Kidney glomerular epithelial cell (primary cell): ENCODE measurements around the gene FBXO24.
"Not testable (repeated sequence)": the region's sequence is repeated elsewhere in the genome, so short reads cannot be mapped to it uniquely, and the experiment has no call there.

Experiments used
- DNase-seq: peaks from one replicate; lab custom pipeline; 2025; lab: John Stamatoyannopoulos, UW

The FBXO24 gene

GRCh38 chr7:100561491-100562194, 24.5 kb upstream of the FBXO24 start:
- DNase-seq = no peak

DNA sequence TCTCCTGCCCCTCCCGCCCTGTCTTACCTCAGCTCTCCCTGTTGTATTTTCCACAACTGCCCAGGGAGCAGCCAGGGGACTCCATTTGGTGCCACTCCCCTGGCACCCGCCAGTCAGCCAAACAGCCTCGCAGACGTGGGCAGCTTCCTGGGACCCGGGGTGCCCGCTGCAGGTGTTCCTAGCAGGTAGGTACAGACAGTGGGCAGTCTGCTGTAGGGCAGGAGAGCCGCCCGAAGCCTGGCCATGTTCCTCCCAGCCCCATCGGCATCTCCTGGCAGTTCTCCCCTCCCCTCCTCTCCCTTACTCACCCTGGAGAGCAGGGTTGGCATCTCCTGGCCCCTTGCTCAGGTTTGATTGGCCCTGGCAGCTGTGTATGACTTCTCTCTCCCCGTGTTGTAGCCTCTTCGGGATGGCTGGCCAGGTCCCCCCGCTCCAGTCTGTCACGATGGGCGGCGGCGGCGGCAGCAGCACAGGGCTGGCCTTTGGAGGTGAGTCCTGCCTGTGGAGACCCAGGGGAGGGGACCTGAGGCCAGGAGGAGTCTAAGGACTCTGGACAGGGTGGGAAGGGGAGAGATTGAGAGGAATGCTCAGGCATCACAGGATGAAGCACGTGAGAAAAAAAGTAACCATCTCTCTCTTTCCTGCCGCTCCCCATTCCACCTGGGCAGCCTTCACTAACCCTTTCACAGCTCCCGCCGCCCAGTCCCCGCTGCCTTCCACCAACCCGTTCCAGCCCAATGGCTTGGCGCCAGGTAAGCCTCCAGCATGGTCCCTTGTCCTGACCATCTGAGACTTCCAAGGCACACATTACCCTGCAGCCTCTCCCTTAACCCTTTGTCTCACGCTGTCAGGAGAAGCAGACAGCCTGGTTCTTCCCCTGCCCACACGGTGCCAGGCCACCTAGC, 23.7 kb upstream of the FBXO24 start:
- no peak for DNase-seq

- DNase-seq = no peak
Measured at GRCh38 chr7:100563100-100563564, 23.0 kb upstream of the FBXO24 start.

DNA sequence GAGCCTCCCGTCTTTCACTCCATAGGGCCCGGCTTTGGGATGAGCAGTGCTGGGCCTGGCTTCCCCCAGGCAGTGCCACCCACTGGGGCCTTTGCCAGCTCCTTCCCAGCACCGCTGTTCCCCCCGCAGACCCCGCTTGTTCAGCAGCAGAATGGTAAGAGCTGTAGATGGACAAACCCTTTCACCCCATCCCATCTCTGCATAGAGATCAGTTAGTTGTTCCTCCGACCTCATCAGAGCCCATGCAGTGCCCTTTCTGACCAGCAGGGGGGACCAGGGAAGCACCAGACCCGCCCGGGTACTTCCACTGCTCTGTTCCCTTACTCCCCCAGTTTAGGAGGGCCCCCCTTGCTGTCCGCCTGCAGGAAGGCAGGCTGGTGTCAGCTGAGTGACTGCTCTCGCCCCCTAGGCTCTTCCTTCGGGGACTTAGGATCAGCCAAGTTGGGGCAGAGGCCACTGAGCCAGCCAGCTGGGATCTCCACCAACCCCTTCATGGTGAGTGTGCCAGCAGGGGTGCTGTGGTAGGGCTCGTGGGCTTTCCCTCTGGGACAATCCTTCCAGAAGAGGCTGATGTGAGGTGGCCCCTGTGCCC, 22.2 kb upstream of the FBXO24 start:
- peak; percentile 33 for DNase-seq

DNA sequence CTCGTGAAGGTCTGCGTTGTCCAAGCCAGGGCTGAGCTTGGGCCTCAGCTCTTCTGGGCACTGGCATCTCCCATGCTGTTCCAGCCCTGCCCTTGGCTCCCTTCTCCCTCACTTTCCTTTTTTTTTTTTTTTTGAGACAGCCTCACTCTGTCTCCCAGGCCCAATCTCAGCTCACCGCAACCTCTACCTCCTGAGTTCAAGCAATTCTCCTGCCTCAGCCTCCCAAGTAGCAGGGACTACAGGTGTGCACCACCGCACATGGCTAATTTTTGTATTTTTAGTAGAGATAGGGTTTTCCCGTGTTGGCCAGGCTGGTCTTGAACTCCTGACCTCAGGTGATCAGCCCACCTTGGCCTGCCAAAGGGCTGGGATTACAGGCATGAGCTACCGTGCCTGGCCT, 21.7 kb upstream of the FBXO24 start:
- DNase-seq = not testable (repeated sequence)

DNA sequence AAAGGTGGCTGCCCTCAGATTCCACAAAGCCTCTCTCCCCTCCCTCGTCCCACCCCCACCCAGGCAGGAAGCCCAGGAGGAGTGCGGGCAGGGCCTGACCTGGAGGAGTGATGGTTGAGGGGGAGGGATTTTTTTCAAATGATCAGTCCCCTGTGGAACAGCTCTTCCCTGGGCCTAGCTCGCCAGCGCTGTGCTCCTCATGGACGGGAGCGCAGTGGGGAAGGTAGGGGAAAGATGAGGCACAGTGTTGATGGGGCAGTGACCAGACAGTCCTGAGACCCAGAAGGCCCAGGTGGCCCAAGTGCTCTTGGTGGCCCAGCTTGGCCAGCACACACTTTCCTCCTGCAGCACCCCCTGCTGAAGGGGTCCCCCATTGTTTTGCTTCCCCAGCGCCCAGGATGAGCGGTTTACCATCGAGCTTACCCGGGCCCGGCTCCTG, 21.0 kb upstream of the FBXO24 start:
- DNase-seq = no peak

- no peak for DNase-seq
Measured at GRCh38 chr7:100566018-100566531, 20.1 kb upstream of the FBXO24 start.

- no peak for DNase-seq
Measured at GRCh38 chr7:100567031-100567730, 18.9 kb upstream of the FBXO24 start.

- DNase-seq = no peak
Measured at GRCh38 chr7:100567751-100568175, 18.4 kb upstream of the FBXO24 start.

- DNase-seq = no peak
Measured at GRCh38 chr7:100568176-100568895, 17.8 kb upstream of the FBXO24 start.

GRCh38 chr7:100568896-100569844, 17.0 kb upstream of the FBXO24 start:
- no peak for DNase-seq

GRCh38 chr7:100570954-100571828, 14.9 kb upstream of the FBXO24 start:
- no peak for DNase-seq

DNA sequence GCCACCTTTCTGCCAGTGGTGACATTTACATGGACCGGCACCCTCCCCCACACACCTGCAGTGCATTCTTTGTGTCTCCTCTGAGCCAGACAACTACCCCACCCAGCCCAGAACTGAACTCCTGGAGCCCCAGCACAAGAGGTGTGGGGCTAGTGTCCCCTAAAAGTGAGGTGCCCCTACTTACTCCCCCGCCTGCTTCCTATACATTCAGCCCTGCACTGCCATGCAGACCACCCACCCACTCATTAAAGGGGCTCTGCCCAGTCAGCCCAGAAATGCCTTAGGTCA, 14.4 kb upstream of the FBXO24 start:
- DNase-seq = no peak

DNA sequence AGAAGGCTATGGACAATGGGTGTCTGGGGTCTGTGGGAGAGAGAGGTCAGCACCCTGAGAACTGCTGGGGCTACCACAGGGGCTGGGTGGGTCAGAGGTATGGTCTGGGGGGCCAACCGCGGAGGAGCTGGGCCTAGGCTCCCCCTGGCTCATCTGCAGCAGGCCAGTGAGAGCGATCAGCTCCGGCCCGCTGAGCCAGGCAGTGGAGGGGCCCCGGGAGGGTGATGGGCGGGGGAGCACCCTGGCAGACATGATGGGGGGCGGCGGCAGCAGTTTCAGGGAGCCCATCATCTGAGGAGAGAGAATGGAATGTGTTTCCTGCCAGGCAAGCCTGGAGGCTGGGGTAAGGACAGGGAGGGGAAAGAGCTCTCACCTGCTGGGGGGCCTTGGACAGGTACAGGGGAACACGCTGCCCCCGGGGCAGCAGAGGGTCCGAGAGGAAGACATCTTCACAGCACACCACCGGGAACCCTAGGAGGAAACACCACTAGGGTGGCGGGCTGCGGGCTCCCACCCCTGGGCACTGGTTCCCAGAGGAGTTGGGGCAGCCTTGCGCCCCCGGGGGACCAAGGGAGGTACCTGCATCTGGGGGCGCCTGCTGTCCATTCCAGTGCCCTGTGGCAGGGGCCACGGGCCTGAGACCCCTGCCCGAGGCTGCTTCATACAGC, 13.7 kb upstream of the FBXO24 start:
- no peak for DNase-seq

GRCh38 chr7:100572949-100573675, 13.0 kb upstream of the FBXO24 start:
- DNase-seq = no peak

DNA sequence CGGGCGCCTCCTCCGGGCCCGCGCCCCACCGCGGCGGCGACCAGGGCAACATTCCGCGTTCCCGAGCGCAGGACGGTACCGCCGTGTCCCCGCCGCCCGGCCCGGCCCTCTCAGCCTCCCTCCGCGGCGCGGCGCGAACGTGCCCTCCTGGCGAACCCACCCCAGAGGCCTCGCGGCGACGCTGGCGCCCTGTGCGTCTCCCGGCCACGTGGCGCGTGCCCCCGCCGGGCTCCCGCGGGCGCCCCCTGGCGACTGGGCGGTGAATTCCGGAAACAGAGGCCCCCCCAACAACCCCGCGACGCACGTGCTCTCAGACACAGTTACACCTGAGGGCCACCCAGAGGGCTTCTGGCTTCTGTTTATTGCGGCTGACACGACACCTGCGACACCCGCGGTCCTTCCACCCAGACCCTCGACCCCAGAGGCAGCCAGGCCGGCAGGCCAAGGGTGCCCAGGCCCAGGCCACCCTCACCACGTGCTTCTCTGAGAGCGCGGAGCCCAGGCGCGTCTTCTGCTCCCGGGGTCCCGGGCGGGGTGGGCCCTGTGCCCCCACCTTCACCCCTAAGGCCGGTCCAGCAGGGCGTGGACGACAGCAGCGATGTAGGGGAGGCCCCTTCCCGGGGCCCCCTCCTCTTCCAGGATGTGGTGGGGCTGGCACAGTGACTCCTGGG, 12.3 kb upstream of the FBXO24 start, which contains the start of gene SAP25:
Gene SAP25 (minus strand): TSS at position 210 of the 671 bp plus-strand sequence. CDS start 158 bp downstream, at position 52.
- DNase-seq = no peak
